GM19238 (cell line): Measurements from ENCODE around the gene KRTAP4-3.
"Not testable (repeated sequence)": the region's sequence is repeated elsewhere in the genome, so short reads cannot be mapped to it uniquely, and the experiment has no call there.

Source experiments
- DNase-seq: peaks from one replicate; pipeline ENCODE4 v3.0.0; 2011; ENCODE audit warnings: low spot score; ENCODE audit not compliant: insufficient read length

Gene KRTAP4-3

GRCh38 chr17:41119696-41120690 is 48.0 kb downstream of the KRTAP4-3 start:
- not testable (repeated sequence) for DNase-seq

GRCh38 chr17:41118721-41119120 is 49.3 kb downstream of the KRTAP4-3 start:
- DNase-seq: no peak

GRCh38 chr17:41117846-41118386 is 50.1 kb downstream of the KRTAP4-3 start, which contains the start of gene KRTAP4-11:
KRTAP4-11 (minus strand) TSS chr17:41118373; CDS start chr17:41118315, 58 bp downstream.
- DNase-seq: not testable (repeated sequence)
